ENCODE measurements around the gene INTS2.

INTS2 gene

GRCh38 chr17:61848896-61849295 is 78.9 kb downstream of the INTS2 start:
- no peak for DNase-seq
- Mint-ChIP-seq H3K9me3 (no peaks in the 10 kb centered on the region), H3K4me1 (no peaks in the 10 kb centered on the region), H3K4me3 (no peak overlapping the region), H3K27me3 (ENCODE audit: low read depth, poor library complexity) (no peaks in the 10 kb centered on the region), H3K36me3 (ENCODE audit: low read depth) (peaks cover 58% of the 10 kb centered on the region), H3K27ac (no peak overlapping the region)
- no peak for TF ChIP-seq CTCF (IDR thresholded peaks at IDR 0.05)

- no peak for DNase-seq
- Mint-ChIP-seq H3K27me3 (ENCODE audit: low read depth, poor library complexity) (no peaks in the 10 kb centered on the region), H3K9me3 (no peaks in the 10 kb centered on the region), H3K36me3 (ENCODE audit: low read depth) (peaks cover 56% of the 10 kb centered on the region), H3K27ac (no peak overlapping the region), H3K4me3 (no peak overlapping the region), H3K4me1 (no peaks in the 10 kb centered on the region)
- TF ChIP-seq CTCF (IDR thresholded peaks at IDR 0.05) = no peak
These were observed 79.5 kb downstream of the INTS2 start for GRCh38 chr17:61848247-61848646.

GRCh38 chr17:61847659-61848058 is 80.1 kb downstream of the INTS2 start:
- Mint-ChIP-seq H3K27ac (no peak overlapping the region), H3K9me3 (no peaks in the 10 kb centered on the region), H3K36me3 (ENCODE audit: low read depth) (peaks cover 56% of the 10 kb centered on the region), H3K4me3 (no peak overlapping the region), H3K27me3 (ENCODE audit: low read depth, poor library complexity) (no peaks in the 10 kb centered on the region), H3K4me1 (no peaks in the 10 kb centered on the region)
- no peak for TF ChIP-seq CTCF (IDR thresholded peaks at IDR 0.05)
- no peak for DNase-seq

- H3K4me3 Mint-ChIP-seq = no peak overlapping the region
- no peaks in the 10 kb centered on the region for H3K4me1 Mint-ChIP-seq
- H3K27ac Mint-ChIP-seq = no peak overlapping the region
- H3K36me3 Mint-ChIP-seq (ENCODE audit: low read depth) = peaks cover 59% of the 10 kb centered on the region
- no peaks in the 10 kb centered on the region for H3K27me3 Mint-ChIP-seq (ENCODE audit: low read depth, poor library complexity)
- TF ChIP-seq CTCF (IDR thresholded peaks at IDR 0.05) = no peak
- DNase-seq = no peak
- H3K9me3 Mint-ChIP-seq = no peaks in the 10 kb centered on the region
These were observed 80.9 kb downstream of the INTS2 start for GRCh38 chr17:61846761-61847375.

GRCh38 chr17:61846088-61846487 is 81.7 kb downstream of the INTS2 start:
- Mint-ChIP-seq H3K4me1 (no peaks in the 10 kb centered on the region), H3K27me3 (ENCODE audit: low read depth, poor library complexity) (no peaks in the 10 kb centered on the region), H3K9me3 (no peaks in the 10 kb centered on the region), H3K27ac (no peak overlapping the region), H3K4me3 (no peak overlapping the region), H3K36me3 (ENCODE audit: low read depth) (peaks cover 60% of the 10 kb centered on the region)
- DNase-seq = no peak
- TF ChIP-seq CTCF (IDR thresholded peaks at IDR 0.05) = no peak

- TF ChIP-seq CTCF (IDR thresholded peaks at IDR 0.05) = no peak
- H3K4me1 Mint-ChIP-seq = no peaks in the 10 kb centered on the region
- H3K27me3 Mint-ChIP-seq (ENCODE audit: low read depth, poor library complexity) = no peaks in the 10 kb centered on the region
- H3K36me3 Mint-ChIP-seq (ENCODE audit: low read depth) = peaks cover 64% of the 10 kb centered on the region
- peak overlapping the region; percentile 20 for H3K27ac Mint-ChIP-seq
- H3K9me3 Mint-ChIP-seq = no peaks in the 10 kb centered on the region
- no peak for DNase-seq
- H3K4me3 Mint-ChIP-seq = no peak overlapping the region
These were observed 84.3 kb downstream of the INTS2 start for GRCh38 chr17:61843435-61843834.
